ENCODE results near the gene C5orf22. TPM values are rescaled to one million over a fixed set of nuclear protein-coding genes. Genes with fewer than 3 reads are reported as not detected.

Gene C5orf22
- total and polyA plus RNA-seq, 4 donors, result 10.0 to 29.8 (median 17.3) TPM

DNA sequence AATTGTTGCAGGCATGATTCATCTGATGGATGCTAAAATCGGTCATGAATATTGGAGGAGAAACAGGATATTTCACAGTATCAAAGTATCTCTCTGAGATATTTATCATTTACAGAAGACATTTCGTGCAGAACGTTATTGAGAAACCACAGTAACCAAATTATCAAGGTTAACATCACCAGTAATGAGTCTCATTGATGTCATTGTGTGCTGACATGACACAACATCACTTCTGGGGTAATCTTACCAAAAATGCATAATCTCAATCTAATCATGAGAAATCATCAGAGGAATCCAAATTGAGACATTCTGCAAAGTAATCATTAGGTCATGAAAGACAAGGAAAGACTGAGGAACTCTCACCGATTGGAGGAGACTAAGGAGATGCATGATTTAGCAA, 42.7 kb downstream of the C5orf22 start:
- WGBS, 2 donors, result 80 to 82% methylated on average over 4 of the region's 4 CpGs
- H3K4me3 ChIP-seq, result no peak overlapping the region
- ATAC-seq (ENCODE audit: insufficient read depth, low FRiP score) (no peak), DNase-seq (no peak)
- H3K9me3 ChIP-seq (ENCODE audit: control insufficient read depth in 4 of 4, insufficient read depth in 3 of 4, low read length in 3 of 4), result no peaks in the 10 kb centered on the region
- no peak overlapping the region for H3K9ac ChIP-seq (ENCODE audit: insufficient read depth in 1 of 2, low read length in 2 of 2)
- no peak overlapping the region for H3K27ac ChIP-seq (ENCODE audit: low read depth in 1 of 2, low read length in 1 of 2)
- TF ChIP-seq, protein P1, sequence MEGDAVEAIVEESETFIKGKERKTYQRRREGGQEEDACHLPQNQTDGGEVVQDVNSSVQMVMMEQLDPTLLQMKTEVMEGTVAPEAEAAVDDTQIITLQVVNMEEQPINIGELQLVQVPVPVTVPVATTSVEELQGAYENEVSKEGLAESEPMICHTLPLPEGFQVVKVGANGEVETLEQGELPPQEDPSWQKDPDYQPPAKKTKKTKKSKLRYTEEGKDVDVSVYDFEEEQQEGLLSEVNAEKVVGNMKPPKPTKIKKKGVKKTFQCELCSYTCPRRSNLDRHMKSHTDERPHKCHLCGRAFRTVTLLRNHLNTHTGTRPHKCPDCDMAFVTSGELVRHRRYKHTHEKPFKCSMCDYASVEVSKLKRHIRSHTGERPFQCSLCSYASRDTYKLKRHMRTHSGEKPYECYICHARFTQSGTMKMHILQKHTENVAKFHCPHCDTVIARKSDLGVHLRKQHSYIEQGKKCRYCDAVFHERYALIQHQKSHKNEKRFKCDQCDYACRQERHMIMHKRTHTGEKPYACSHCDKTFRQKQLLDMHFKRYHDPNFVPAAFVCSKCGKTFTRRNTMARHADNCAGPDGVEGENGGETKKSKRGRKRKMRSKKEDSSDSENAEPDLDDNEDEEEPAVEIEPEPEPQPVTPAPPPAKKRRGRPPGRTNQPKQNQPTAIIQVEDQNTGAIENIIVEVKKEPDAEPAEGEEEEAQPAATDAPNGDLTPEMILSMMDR (IDR thresholded peaks at IDR 0.05; ENCODE audit: control extremely low read depth, extremely low read depth), result no peak
- H3K27me3 ChIP-seq (ENCODE audit: control insufficient read depth in 3 of 3, insufficient read depth in 3 of 3, low read length in 2 of 3), result no peaks in the 10 kb centered on the region
- no peaks in the 10 kb centered on the region for H3K4me1 ChIP-seq (ENCODE audit: control insufficient read depth in 5 of 5, insufficient read depth in 5 of 5, low read length in 5 of 5)
- H3K36me3 ChIP-seq (ENCODE audit: control insufficient read depth in 4 of 4, insufficient read depth in 4 of 4, low read length in 4 of 4), result no peaks in the 10 kb centered on the region

DNA sequence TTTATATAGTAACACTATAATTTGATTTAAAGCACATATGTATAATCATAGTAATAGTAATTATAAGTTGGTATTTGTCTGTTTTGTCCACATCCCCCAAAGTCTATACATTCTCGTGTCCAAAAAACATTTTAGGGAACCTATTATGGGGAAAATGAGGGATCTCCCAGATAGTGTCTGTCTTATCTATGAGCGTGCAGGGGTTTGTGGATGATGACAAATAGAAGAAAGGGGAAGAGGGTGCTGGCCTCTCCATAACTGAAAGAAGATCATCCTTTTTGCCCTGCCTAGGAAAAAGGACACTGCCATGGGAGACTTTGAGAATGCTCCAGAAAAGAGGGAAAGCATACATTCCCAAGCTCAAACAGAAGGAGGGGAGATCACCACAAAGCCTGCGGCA, 45.3 kb downstream of the C5orf22 start:
- Histone ChIP-seq H3K27ac (ENCODE audit: low read depth in 1 of 2, low read length in 1 of 2) (no peak overlapping the region), H3K36me3 (ENCODE audit: control insufficient read depth in 4 of 4, insufficient read depth in 4 of 4, low read length in 4 of 4) (no peaks in the 10 kb centered on the region), H3K4me3 (no peak overlapping the region), H3K4me1 (ENCODE audit: control insufficient read depth in 5 of 5, insufficient read depth in 5 of 5, low read length in 5 of 5) (no peaks in the 10 kb centered on the region), H3K9me3 (ENCODE audit: control insufficient read depth in 4 of 4, insufficient read depth in 3 of 4, low read length in 3 of 4) (no peaks in the 10 kb centered on the region), H3K27me3 (ENCODE audit: control insufficient read depth in 3 of 3, insufficient read depth in 3 of 3, low read length in 2 of 3) (no peaks in the 10 kb centered on the region), H3K9ac (ENCODE audit: insufficient read depth in 1 of 2, low read length in 2 of 2) (no peak overlapping the region)
- WGBS, 2 donors, result 74 to 81% methylated on average over 3 of the region's 3 CpGs
- no peak for DNase-seq
- TF ChIP-seq, protein P1 (IDR thresholded peaks at IDR 0.05; ENCODE audit: control extremely low read depth, extremely low read depth), result no peak
- ATAC-seq (ENCODE audit: insufficient read depth, low FRiP score), result no peak

DNA sequence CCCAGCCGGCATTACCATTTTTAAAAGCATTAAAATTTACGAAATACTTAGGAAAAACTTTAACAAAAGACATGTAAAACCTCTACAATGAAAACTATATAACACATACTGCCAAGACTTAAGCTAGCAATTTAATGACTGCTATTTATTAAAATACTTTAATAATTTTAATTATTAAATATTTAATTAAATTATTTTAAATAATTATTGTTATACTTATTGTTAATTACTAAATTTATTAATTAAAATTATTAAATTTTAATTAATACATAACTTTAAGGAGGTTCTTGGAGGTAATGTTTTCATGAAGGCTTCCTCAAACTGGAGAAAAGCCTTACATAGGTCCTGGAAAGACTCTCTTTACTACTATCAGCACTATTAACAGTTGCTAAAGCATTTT, 47.5 kb downstream of the C5orf22 start:
- Histone ChIP-seq H3K4me3 (no peak overlapping the region), H3K4me1 (ENCODE audit: control insufficient read depth in 5 of 5, insufficient read depth in 5 of 5, low read length in 5 of 5) (no peaks in the 10 kb centered on the region), H3K9me3 (ENCODE audit: control insufficient read depth in 4 of 4, insufficient read depth in 3 of 4, low read length in 3 of 4) (no peaks in the 10 kb centered on the region), H3K9ac (ENCODE audit: insufficient read depth in 1 of 2, low read length in 2 of 2) (no peak overlapping the region), H3K27me3 (ENCODE audit: control insufficient read depth in 3 of 3, insufficient read depth in 3 of 3, low read length in 2 of 3) (no peaks in the 10 kb centered on the region), H3K27ac (ENCODE audit: low read depth in 1 of 2, low read length in 1 of 2) (no peak overlapping the region), H3K36me3 (ENCODE audit: control insufficient read depth in 4 of 4, insufficient read depth in 4 of 4, low read length in 4 of 4) (no peaks in the 10 kb centered on the region)
- DNase-seq (no peak), ATAC-seq (ENCODE audit: insufficient read depth, low FRiP score) (no peak)
- WGBS, 2 donors, result 93 to 94% methylated on average over 2 of the region's 2 CpGs
- TF ChIP-seq, protein P1 (IDR thresholded peaks at IDR 0.05; ENCODE audit: control extremely low read depth, extremely low read depth), result no peak

DNA sequence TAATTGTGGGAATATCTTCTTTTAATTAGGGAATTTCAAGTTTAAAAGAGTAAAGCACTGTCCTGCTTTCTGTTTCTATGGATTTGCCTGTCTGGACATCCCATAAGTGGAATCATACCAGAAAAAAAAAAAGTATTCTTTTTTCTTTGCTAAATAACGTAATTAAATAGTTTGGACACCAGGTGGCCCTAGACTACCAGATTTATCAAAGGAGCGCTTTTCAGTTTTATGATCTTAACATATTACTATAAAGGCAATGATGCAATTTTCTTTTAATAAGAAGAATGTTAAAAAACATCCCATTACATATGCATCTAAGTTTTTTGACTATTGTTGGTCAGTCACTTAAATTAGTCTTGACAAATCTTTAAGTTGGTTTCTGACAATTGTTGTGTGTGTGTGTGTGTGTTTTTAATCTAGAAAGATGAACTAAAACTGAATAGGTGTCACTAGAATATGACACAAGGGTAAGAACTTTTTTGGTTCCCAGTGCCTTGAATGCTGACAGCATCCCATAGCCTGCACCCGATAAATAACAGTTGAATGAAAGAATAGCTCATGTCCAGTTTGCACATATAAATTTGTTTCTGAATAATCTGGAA, 49.5 kb downstream of the C5orf22 start:
- no peak for ATAC-seq (ENCODE audit: insufficient read depth, low FRiP score)
- H3K36me3 ChIP-seq (ENCODE audit: control insufficient read depth in 4 of 4, insufficient read depth in 4 of 4, low read length in 4 of 4), result no peaks in the 10 kb centered on the region
- H3K27ac ChIP-seq (ENCODE audit: low read depth in 1 of 2, low read length in 1 of 2), result no peak overlapping the region
- TF ChIP-seq, protein P1 (IDR thresholded peaks at IDR 0.05; ENCODE audit: control extremely low read depth, extremely low read depth), result no peak
- no peak overlapping the region for H3K4me3 ChIP-seq
- H3K9ac ChIP-seq (ENCODE audit: insufficient read depth in 1 of 2, low read length in 2 of 2), result no peak overlapping the region
- peak in 2 of 3 donors; percentile 64 to 72 for DNase-seq
- WGBS, 2 donors, result 34 to 36% methylated on average over 3 of the region's 3 CpGs
- H3K9me3 ChIP-seq (ENCODE audit: control insufficient read depth in 4 of 4, insufficient read depth in 3 of 4, low read length in 3 of 4), result no peaks in the 10 kb centered on the region
- H3K27me3 ChIP-seq (ENCODE audit: control insufficient read depth in 3 of 3, insufficient read depth in 3 of 3, low read length in 2 of 3), result no peaks in the 10 kb centered on the region
- no peaks in the 10 kb centered on the region for H3K4me1 ChIP-seq (ENCODE audit: control insufficient read depth in 5 of 5, insufficient read depth in 5 of 5, low read length in 5 of 5)
